ENCODE results near the gene MED12.

DNA sequence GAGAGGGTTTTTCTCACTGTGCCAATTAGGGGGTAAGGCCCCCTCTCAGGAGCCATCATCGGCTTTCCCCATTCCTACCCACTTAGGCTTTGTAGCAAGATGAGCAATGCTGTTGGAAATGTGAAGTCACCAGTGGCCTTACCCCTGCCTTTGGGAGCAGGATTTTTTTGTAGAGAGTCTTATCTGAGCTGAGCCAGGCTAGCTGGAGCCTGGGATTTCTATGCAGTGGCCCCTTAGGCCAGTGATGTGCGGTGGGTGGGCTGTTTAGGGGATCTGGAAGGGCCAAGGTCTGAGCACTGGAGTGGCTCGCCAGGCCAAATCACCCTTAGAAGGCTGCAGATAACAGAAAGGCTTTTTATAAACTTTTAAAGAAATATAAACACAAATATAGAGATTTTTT lies 16.1 kb upstream of the MED12 start:
- TF ChIP-seq, protein P1, sequence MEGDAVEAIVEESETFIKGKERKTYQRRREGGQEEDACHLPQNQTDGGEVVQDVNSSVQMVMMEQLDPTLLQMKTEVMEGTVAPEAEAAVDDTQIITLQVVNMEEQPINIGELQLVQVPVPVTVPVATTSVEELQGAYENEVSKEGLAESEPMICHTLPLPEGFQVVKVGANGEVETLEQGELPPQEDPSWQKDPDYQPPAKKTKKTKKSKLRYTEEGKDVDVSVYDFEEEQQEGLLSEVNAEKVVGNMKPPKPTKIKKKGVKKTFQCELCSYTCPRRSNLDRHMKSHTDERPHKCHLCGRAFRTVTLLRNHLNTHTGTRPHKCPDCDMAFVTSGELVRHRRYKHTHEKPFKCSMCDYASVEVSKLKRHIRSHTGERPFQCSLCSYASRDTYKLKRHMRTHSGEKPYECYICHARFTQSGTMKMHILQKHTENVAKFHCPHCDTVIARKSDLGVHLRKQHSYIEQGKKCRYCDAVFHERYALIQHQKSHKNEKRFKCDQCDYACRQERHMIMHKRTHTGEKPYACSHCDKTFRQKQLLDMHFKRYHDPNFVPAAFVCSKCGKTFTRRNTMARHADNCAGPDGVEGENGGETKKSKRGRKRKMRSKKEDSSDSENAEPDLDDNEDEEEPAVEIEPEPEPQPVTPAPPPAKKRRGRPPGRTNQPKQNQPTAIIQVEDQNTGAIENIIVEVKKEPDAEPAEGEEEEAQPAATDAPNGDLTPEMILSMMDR (IDR thresholded peaks at IDR 0.05; ENCODE audit: low read depth, low read length) = no peak
- TF ChIP-seq EZH2phosphoT487 (IDR thresholded peaks at IDR 0.05; ENCODE audit: low read depth) = no peak

Data from OCI-LY3 (cell line).